ENCODE results near the gene TMEM8B. TPM values are rescaled to one million over a fixed set of nuclear protein-coding genes. Genes with fewer than 3 reads are reported as not detected.

TMEM8B gene
- total and polyA plus RNA-seq, 2 of the 8 experiments (the other 6 are each of a cell fraction or from before 2014, with no cell fraction given) = 7.5 to 10.4 TPM

- H4K91ac ChIP-seq (replicated peaks; ENCODE audit: insufficient read length, low read length) = no peak overlapping the region
- H2AFZ ChIP-seq (ENCODE audit: low read length) = no peak overlapping the region
- H3K56ac ChIP-seq (replicated peaks; ENCODE audit: insufficient read length, low read depth, low read length) = no peak overlapping the region
- H3K79me1 ChIP-seq (ENCODE audit: low read depth, low read length) = no peaks in the 10 kb centered on the region
- CTCF ChIA-PET (ENCODE audit: partially characterized antibody) = interaction anchor here (0.7 to 3.2 kb wide), 8 partner anchors 11 to 115 kb away, joined by 3 to 15 read pairs (median 4); partner anchors contain the start of gene NPR2
- no peak overlapping the region for H3K23ac ChIP-seq (ENCODE audit: insufficient read length)
- H2BK120ac ChIP-seq (replicated peaks; ENCODE audit: low read depth, low read length) = no peak overlapping the region
- H2BK5ac ChIP-seq (ENCODE audit: low read depth, low read length) = no peak overlapping the region
- peaks cover 0 to under 1% (median 0%) of the 10 kb centered on the region in 4 experiments; a peak in 1 of 7 replicates for H3K27me3 ChIP-seq (replicated peaks in 1 of 4; ENCODE audit: control insufficient read depth in 3 of 4, extremely low read depth in 1 of 4, insufficient read depth in 3 of 4, low read length in 3 of 4)
- H4K5ac ChIP-seq (ENCODE audit: insufficient read length, low read depth, low read length) = no peak overlapping the region
- H3K27ac ChIP-seq (ENCODE audit: low read depth, low read length) = no peak overlapping the region
- peaks cover 0 to 4% (median 0%) of the 10 kb centered on the region in 4 experiments; a peak in 2 of 8 replicates for H3K36me3 ChIP-seq (ENCODE audit: control insufficient read depth in 2 of 4, insufficient read depth in 4 of 4, low read length in 3 of 4)
- no peak overlapping the region for H4K8ac ChIP-seq (ENCODE audit: extremely low read depth, insufficient read depth, low read length)
- H3K9me3 ChIP-seq (ENCODE audit: insufficient read depth in 2 of 2, low read depth in 1 of 2, low read length in 1 of 2) = no peaks in the 10 kb centered on the region
- TF ChIP-seq RFX5 (IDR thresholded peaks at IDR 0.05; ENCODE audit: borderline replicate concordance, low read depth, low read length) (no peak), CTCF (IDR thresholded peaks at IDR 0.05; ENCODE audit: control extremely low read depth in 1 of 3, insufficient read depth in 1 of 3, low read depth in 1 of 3, low read length in 3 of 3) (no peak), BCL11A (IDR thresholded peaks at IDR 0.05; ENCODE audit: low read depth in 2 of 2, low read length in 2 of 2) (no peak), HDAC2 (IDR thresholded peaks at IDR 0.05; ENCODE audit: borderline replicate concordance in 1 of 2, low read depth in 2 of 2, low read length in 2 of 2) (no peak), BRCA1 (IDR thresholded peaks at IDR 0.05; ENCODE audit: low read depth, low read length) (no peak), TCF12 (IDR thresholded peaks at IDR 0.05; ENCODE audit: low read depth, low read length) (no peak), CHD2 (IDR thresholded peaks at IDR 0.05; ENCODE audit: low read length) (no peak), SP4 (IDR thresholded peaks at IDR 0.05; ENCODE audit: low read length) (no peak)
- FAIRE-seq = no peak
- H3K9ac ChIP-seq (replicated peaks in 1 of 4; ENCODE audit: extremely low read depth in 1 of 4, low read depth in 3 of 4, low read length in 3 of 4) = no peak overlapping the region
- WGBS, 2 experiments (ENCODE audit: extremely low coverage in 1 of 2, insufficient coverage in 1 of 2, insufficient read length in 1 of 2, insufficient replicate concordance in 2 of 2, low coverage in 1 of 2, low lambda C conversion rate in 2 of 2, missing lambda C conversion rate in 1 of 2) = 93% methylated on average over 8 of the region's 8 CpGs; no CpG with 5 or more reads in 1 of the 2 experiments
- H2BK15ac ChIP-seq (ENCODE audit: low read length) = no peak overlapping the region
- no peak overlapping the region for H3K18ac ChIP-seq (ENCODE audit: extremely low read depth, low read length)
- no peaks in the 10 kb centered on the region for H3K4me1 ChIP-seq (replicated peaks in 1 of 4; ENCODE audit: control insufficient read depth in 3 of 4, insufficient read depth in 4 of 4, low read length in 3 of 4)
- no peak overlapping the region for H2BK12ac ChIP-seq (ENCODE audit: low read depth, low read length)
- H3K23me2 ChIP-seq (ENCODE audit: low read depth, low read length) = no peaks in the 10 kb centered on the region
- H3K4ac ChIP-seq (replicated peaks; ENCODE audit: insufficient read length, low read depth, low read length) = no peak overlapping the region
- no peak overlapping the region for H3K4me3 ChIP-seq (ENCODE audit: extremely low read depth in 1 of 4, insufficient read depth in 2 of 4, low read depth in 3 of 4, low read length in 4 of 4)
- H2AK5ac ChIP-seq (ENCODE audit: low read depth, low read length) = no peak overlapping the region
- H3K79me2 ChIP-seq (ENCODE audit: control insufficient read depth in 1 of 2, insufficient read depth in 2 of 2, low read length in 2 of 2) = no peaks in the 10 kb centered on the region
- no peaks in the 10 kb centered on the region for H4K20me1 ChIP-seq (replicated peaks in 1 of 2; ENCODE audit: control insufficient read depth in 1 of 2, insufficient read depth in 2 of 2, low read length in 2 of 2)
- POLR2A ChIA-PET (ENCODE audit: partially characterized antibody) = interaction anchor here (0.8 to 2.5 kb wide), 5 partner anchors 8 to 73 kb away, joined by 3 to 6 read pairs (median 3); partner anchors contain the start of genes CREB3, GBA2, HINT2 and RGP1
- no peak for DNase-seq (ENCODE audit: low read depth in 1 of 2, low spot score in 2 of 2)
- no peak overlapping the region for H2BK20ac ChIP-seq (ENCODE audit: low read length)
- H3K14ac ChIP-seq (ENCODE audit: insufficient read length) = no peak overlapping the region
- H3K4me2 ChIP-seq (ENCODE audit: insufficient read depth in 1 of 2, low read depth in 2 of 2, low read length in 2 of 2) = no peak overlapping the region
Observed at GRCh38 chr9:35806101-35806500, 22.9 kb upstream of the TMEM8B start.
